Endothelial cell (in vitro differentiated cells): ENCODE results near the gene MAJIN. TPM values are rescaled to one million over a fixed set of nuclear protein-coding genes. Genes with fewer than 3 reads are reported as not detected.

Experiments
- DNase-seq: peaks from one replicate; pipeline ENCODE4 v3.0.0; 2021; ENCODE audit warnings: low spot score
- H3K27ac Mint-ChIP-seq: one replicate; pipeline ENCODE4 v1.8.0; 2021; ENCODE audit warnings: mixed read lengths, inconsistent platforms; ENCODE audit not compliant: unreplicated experiment
- H3K27me3 Mint-ChIP-seq: one replicate; pipeline ENCODE4 v1.8.0; 2021; ENCODE audit warnings: mild to moderate bottlenecking, moderate library complexity, mixed read lengths, inconsistent platforms; ENCODE audit not compliant: unreplicated experiment
- H3K36me3 Mint-ChIP-seq: one replicate; pipeline ENCODE4 v1.8.0; 2021; ENCODE audit warnings: mild to moderate bottlenecking, low read depth, mixed read lengths, inconsistent platforms; ENCODE audit not compliant: unreplicated experiment
- H3K4me1 Mint-ChIP-seq: one replicate; pipeline ENCODE4 v1.8.0; 2021; ENCODE audit warnings: mild to moderate bottlenecking, mixed read lengths, inconsistent platforms; ENCODE audit not compliant: unreplicated experiment
- H3K4me3 Mint-ChIP-seq: one replicate; pipeline ENCODE4 v1.8.0; 2021; ENCODE audit warnings: mild to moderate bottlenecking, mixed read lengths, inconsistent platforms; ENCODE audit not compliant: unreplicated experiment
- H3K9me3 Mint-ChIP-seq: one replicate; pipeline ENCODE4 v1.8.0; 2021; ENCODE audit warnings: mixed read lengths, inconsistent platforms; ENCODE audit not compliant: unreplicated experiment
- CTCF ChIP-seq: fragments of 200-600 bp; sonication (generic); IDR thresholded peaks from one replicate; pipeline ENCODE4 v1.5.0; 2021; ENCODE audit warnings: antibody characterized with exemption; ENCODE audit not compliant: unreplicated experiment
- total RNA-seq: library from RNA; stranded (reverse); fragmentation: NEBNext Ultra II Directional; extraction: Animal tissue kit (Norgen Biotek cat#: 25700); gene quantifications from one replicate; pipeline ENCODE4 v1.2.1, GENCODE V29; 2021; ENCODE audit not compliant: unreplicated experiment

MAJIN gene
- total RNA-seq, 1 donor from 2014 or later = not detected

- Mint-ChIP-seq H3K4me1 (no peaks in the 10 kb centered on the region), H3K27ac (peak within 1 kb of the TSS; percentile 85), H3K9me3 (no peaks in the 10 kb centered on the region), H3K4me3 (peak within 1 kb of the TSS; percentile 93), H3K27me3 (peaks cover 3% of the 10 kb centered on the region), H3K36me3 (no peaks in the 10 kb centered on the region)
- TF ChIP-seq CTCF = no peak
- peak; percentile 75 for DNase-seq
Observed at GRCh38 chr11:64923944-64924909, 47.7 kb downstream of the MAJIN start, which contains the start of gene PPP2R5B. TSS of gene PPP2R5B (plus strand) at chr11:64924689. CDS start at chr11:64925735, 1,046 bp downstream.

GRCh38 chr11:64923151-64923661 lies 48.7 kb downstream of the MAJIN start:
- no peak for DNase-seq
- TF ChIP-seq CTCF = no peak
- Mint-ChIP-seq H3K4me1 (no peaks in the 10 kb centered on the region), H3K27ac (no peak overlapping the region), H3K27me3 (peaks cover 3% of the 10 kb centered on the region), H3K36me3 (no peaks in the 10 kb centered on the region), H3K4me3 (no peak overlapping the region), H3K9me3 (no peaks in the 10 kb centered on the region)

- TF ChIP-seq CTCF = no peak
- peaks cover 4% of the 10 kb centered on the region for H3K27me3 Mint-ChIP-seq
- H3K4me1 Mint-ChIP-seq = peaks cover 5% of the 10 kb centered on the region
- H3K4me3 Mint-ChIP-seq = no peak overlapping the region
- H3K36me3 Mint-ChIP-seq = peaks cover 4% of the 10 kb centered on the region
- H3K27ac Mint-ChIP-seq = no peak overlapping the region
- DNase-seq = no peak
- H3K9me3 Mint-ChIP-seq = no peaks in the 10 kb centered on the region
Observed at GRCh38 chr11:64921384-64921783, 50.5 kb downstream of the MAJIN start.

- no peak for DNase-seq
- TF ChIP-seq CTCF = no peak
- Mint-ChIP-seq H3K9me3 (no peaks in the 10 kb centered on the region), H3K36me3 (peaks cover 4% of the 10 kb centered on the region), H3K27ac (no peak overlapping the region), H3K4me3 (no peak overlapping the region), H3K27me3 (peaks cover 7% of the 10 kb centered on the region), H3K4me1 (peaks cover 11% of the 10 kb centered on the region)
Observed at GRCh38 chr11:64920124-64920523, 51.8 kb downstream of the MAJIN start.

- no peaks in the 10 kb centered on the region for H3K9me3 Mint-ChIP-seq
- H3K36me3 Mint-ChIP-seq = peaks cover 5% of the 10 kb centered on the region
Observed at GRCh38 chr11:64919627-64920026, 52.3 kb downstream of the MAJIN start.

More at GRCh38 chr11:64919627-64920026, 52.3 kb downstream of the MAJIN start:
- DNase-seq = no peak
- Mint-ChIP-seq H3K27me3 (peaks cover 5% of the 10 kb centered on the region), H3K27ac (no peak overlapping the region), H3K4me1 (peaks cover 11% of the 10 kb centered on the region), H3K4me3 (no peak overlapping the region)
- TF ChIP-seq CTCF = no peak
